C4-2B (cell line): Measurements from ENCODE around the gene BMERB1.

Experiments
- CTCF ChIP-seq: fragments of 450-650 bp; conservative IDR thresholded peaks from 2 replicates; pipeline ENCODE4 v1.5.1; 2017; ENCODE audit warnings: mild to moderate bottlenecking
- ZFX ChIP-seq: fragments of 450-650 bp; IDR thresholded peaks from 2 replicates; pipeline ENCODE4 v1.6.1; 2017

GRCh38 chr16:15495898-15496297 is 61.5 kb downstream of the BMERB1 start:
- no peak for TF ChIP-seq CTCF
- TF ChIP-seq ZFX, result no peak
